ENCODE results near the gene LOXHD1.

The LOXHD1 gene

GRCh38 chr18:46574000-46574742, 82.8 kb downstream of the LOXHD1 start:
- DNase-seq, result no peak

- no peak for DNase-seq
These were observed 83.9 kb downstream of the LOXHD1 start for GRCh38 chr18:46573156-46573555.

DNA sequence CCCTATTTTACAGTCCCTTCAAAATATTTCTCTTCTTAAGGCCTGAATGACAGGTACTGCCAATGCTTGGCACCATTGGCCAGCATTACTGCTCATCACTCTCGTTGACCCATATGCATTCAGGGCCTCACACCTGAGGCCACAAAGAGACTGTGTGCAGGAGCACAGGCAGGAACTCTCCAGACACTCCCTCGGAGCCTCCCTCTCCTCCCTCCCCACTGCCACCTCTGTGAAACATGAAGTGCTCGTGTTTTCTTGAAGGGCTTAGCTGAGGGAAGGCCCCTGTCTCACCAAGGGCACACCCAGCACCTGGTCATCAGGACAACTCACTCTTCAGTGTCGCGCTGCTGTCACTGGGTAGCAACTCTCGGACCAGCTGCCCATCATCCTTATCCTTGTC, 85.3 kb downstream of the LOXHD1 start:
- no peak for DNase-seq

DNA sequence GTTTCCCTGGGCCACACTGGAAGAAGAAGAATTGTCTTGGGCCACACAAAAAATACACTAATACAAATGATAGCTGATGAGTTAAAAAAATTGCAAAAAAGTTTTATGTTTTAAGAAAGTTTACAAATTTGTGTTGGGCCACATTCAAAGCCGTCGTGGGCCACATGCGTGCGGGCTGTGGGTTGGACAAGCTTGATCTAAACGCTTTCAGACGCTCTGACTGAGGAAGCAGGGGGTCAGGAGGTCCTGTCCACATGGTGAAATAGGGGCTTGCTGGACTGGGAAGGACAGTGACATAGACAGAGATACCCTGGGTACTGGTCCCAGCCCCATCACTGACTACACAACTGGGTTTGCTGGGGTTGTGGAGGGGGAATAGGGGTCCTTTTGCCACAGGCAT, 86.4 kb downstream of the LOXHD1 start:
- no peak for DNase-seq

- DNase-seq, result no peak
These were observed 86.9 kb downstream of the LOXHD1 start for GRCh38 chr18:46570134-46570533.

- no peak for DNase-seq
These were observed 87.8 kb downstream of the LOXHD1 start for GRCh38 chr18:46569211-46569610.

GRCh38 chr18:46567196-46567595, 89.8 kb downstream of the LOXHD1 start:
- no peak for DNase-seq

- no peak for DNase-seq
These were observed 90.9 kb downstream of the LOXHD1 start for GRCh38 chr18:46566111-46566510.

DNA sequence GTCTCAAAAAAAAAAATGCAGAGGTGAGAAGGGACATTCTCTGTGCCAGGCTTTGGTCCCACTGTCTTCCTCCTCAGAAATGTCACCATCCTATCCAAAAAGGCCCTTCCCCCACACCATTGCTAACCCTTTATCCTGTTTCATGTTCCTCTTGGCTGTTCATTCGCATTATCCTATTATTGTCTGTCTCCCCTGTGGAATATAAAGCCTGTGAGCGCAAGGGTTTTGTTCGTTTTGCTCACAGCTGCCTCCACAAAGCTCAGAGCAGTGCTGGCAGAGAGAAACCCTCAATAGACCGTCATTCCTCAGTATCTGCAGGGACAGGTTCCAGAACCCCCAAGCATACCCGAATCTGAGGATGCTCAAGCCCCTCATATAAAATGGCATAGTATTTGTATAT, 91.8 kb downstream of the LOXHD1 start:
- no peak for DNase-seq

DNA sequence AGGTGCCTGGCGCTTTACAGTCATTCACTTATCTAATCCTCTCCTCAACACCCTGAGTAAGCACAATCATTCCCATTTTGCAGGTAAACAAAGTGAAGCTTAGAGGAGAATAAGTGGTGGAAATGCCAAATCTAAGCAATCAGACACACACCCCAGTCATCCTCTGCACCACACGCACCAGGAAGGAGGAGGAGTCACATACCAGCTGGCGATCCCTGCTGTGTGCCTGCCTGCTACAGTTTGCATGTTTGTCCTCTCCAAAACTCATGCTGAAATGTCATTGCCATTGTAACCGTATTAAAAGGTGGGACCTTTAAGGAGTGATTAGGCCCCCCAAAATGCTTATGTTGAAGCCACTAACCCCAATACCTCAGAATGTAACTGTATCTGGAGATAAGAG, 93.7 kb downstream of the LOXHD1 start:
- no peak for DNase-seq

DNA sequence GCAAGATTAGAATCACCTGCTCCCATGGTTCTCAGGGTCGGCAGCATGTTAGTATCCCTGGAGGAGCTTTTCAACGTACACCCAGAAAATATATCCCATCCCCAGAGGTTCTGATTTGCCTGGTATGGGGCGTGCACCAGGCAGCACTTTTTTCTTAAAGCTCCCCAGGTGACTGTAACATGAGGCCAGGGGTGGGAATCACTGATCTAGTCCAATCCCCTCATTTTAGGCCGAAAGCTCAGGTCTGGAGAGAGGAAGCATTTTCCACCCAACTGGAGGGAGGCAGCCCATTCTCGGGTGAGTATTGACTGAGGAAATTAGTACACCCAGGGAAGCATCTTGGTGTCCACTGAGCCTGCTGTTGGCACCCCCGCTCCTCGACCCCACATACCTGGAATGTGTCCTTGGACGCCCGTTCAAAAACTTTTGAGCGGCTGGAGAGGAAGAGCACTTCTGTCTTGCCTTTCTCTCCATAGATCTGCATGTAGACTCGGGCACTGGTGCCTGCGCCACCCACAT, 94.3 kb downstream of the LOXHD1 start:
- no peak for DNase-seq

GRCh38 chr18:46560671-46561045, 96.4 kb downstream of the LOXHD1 start:
- DNase-seq, result no peak

GRCh38 chr18:46559946-46560670, 96.9 kb downstream of the LOXHD1 start:
- DNase-seq, result no peak

DNA sequence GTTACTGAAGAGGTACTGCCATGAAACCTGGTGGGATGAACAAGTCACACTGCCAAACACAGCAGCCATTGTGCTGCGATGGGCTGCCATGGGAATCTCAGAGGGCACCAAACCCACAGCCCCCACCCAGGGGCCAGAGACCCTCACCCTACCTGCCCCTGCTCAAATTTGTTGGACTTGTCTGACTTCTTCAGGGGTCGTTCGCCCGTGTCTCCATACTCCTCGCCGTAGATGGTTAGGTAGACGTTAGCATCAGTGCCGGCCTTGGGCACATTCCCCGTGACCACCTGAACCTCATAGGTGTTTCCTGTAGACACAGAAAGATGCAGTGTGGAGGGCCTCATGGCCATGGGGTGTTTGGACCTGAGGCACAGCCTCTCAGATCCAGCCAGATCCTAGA, 97.7 kb downstream of the LOXHD1 start:
- no peak for DNase-seq

GRCh38 chr18:46556590-46557206, 100.3 kb downstream of the LOXHD1 start:
- no peak for DNase-seq

GRCh38 chr18:46555724-46556123, 101.3 kb downstream of the LOXHD1 start:
- DNase-seq, result no peak

DNA sequence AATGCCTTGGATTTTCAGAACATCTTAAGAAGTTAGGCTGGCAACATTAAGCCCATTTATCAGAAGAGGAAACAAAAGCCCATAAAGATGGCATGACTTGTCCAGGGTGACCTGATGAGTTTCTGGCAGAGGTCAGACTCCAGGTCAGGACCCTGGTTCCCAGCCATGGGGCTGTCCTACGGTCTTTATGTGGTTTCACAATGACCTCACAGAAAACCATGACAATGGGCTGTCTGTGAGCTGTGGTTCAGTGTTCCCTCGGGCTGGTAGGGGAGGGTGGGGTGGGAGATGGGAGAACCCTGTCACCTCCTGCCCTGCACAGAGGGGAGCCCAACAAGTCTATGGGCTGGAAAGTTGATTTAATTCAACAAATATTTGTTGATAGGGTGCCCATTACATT, 101.8 kb downstream of the LOXHD1 start:
- DNase-seq, result no peak

GRCh38 chr18:46554406-46555080, 102.5 kb downstream of the LOXHD1 start:
- DNase-seq, result no peak

GRCh38 chr18:46550609-46551008, 106.4 kb downstream of the LOXHD1 start:
- DNase-seq, result no peak

- no peak for DNase-seq
These were observed 109.5 kb downstream of the LOXHD1 start for GRCh38 chr18:46547520-46547919.

DNA sequence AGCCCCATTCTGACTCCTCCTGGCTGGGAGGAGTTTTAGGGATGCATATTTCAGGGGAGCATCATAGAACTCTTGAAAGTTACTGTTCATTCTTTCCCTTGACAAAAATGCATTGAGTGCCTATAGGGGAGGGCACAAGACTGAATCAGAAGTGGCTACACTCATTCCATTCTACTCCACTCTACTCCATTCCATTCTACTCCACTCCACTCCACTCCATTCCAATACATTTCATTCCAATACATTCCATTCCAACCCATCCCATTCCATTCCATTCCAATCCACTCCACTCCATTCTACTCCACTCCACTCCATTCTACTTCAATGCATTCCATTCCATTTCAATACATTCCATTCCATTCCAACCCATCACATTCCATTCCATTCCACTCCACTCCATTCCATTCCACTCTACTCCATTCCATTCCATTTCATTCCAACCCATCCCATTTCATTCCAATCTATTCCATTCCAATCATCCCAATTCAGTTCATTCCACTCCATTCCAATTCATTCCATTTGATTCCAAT, 110.8 kb downstream of the LOXHD1 start:
- no peak for DNase-seq

DNA sequence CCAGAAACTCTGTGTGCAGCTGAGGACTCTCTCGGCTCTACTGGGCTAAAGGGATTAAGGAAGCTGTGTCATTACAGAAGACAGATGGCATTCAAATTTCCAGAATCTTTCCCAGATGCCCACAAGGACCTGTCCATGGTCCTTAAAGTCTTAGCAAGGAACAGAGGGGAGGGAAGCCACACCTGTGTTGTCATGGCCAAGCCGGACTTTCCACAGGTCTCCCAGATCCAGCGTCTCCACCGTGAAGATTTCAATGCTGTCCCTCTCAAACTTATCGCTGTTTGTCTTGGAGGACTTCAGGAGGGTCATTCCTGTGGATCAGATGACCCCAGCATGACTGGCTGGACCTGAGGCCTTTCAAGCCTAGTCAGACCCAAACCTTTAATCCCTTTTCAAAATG, 114.5 kb downstream of the LOXHD1 start:
- peak; percentile 16 for DNase-seq
